Astrocyte (in vitro differentiated cells and primary cell): ENCODE data around the gene EPO.

Experiments used
- EZH2 ChIP-seq: IDR thresholded peaks from 2 replicates; pipeline ENCODE4 v1.6.1; 2012; ENCODE audit warnings: mild to moderate bottlenecking, low read length, inconsistent platforms; ENCODE audit not compliant: insufficient read depth
- TF ChIP-seq, protein P1 (sequence below): IDR thresholded peaks from 2 replicates; pipeline ENCODE4 v1.5.1; 2011; ENCODE audit warnings: low read depth, mild to moderate bottlenecking, inconsistent platforms, low read length, moderate library complexity; ENCODE audit not compliant: insufficient read depth

DNA sequence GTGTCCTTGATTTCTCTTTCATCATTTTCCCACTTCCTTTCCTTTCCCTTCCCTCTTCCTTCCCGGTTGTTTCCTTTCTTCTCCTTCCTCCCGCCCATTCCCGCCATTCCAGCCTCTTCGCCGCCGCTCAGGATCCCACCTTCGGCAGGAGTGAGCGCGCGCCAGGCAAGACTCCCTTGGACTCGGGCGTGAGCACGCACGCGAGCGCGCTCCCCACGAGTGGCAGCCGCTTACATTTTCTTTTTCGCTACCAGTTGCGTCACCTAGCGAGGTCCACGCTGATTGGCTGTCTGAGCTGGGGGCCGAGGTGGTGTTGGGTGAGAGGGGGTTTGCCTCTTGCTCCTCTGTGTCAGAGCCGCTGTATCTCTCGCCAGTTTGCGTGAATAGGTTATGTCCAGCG lies 24.9 kb downstream of the EPO start:
- TF ChIP-seq, protein P1, sequence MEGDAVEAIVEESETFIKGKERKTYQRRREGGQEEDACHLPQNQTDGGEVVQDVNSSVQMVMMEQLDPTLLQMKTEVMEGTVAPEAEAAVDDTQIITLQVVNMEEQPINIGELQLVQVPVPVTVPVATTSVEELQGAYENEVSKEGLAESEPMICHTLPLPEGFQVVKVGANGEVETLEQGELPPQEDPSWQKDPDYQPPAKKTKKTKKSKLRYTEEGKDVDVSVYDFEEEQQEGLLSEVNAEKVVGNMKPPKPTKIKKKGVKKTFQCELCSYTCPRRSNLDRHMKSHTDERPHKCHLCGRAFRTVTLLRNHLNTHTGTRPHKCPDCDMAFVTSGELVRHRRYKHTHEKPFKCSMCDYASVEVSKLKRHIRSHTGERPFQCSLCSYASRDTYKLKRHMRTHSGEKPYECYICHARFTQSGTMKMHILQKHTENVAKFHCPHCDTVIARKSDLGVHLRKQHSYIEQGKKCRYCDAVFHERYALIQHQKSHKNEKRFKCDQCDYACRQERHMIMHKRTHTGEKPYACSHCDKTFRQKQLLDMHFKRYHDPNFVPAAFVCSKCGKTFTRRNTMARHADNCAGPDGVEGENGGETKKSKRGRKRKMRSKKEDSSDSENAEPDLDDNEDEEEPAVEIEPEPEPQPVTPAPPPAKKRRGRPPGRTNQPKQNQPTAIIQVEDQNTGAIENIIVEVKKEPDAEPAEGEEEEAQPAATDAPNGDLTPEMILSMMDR = no peak
- no peak for TF ChIP-seq EZH2
